Chondrocyte (in vitro differentiated cells): ENCODE measurements around the gene LRRC3. TPM values are rescaled to one million over a fixed set of nuclear protein-coding genes. Genes with fewer than 3 reads are reported as not detected.
A peak's percentile ranks its signal among the peaks of the same experiment; 100 is the strongest.
"Not testable (repeated sequence)": the region's sequence is repeated elsewhere in the genome, so short reads cannot be mapped to it uniquely, and the experiment has no call there.

Experiments
- DNase-seq: peaks from one replicate; pipeline ENCODE4 v3.0.0; 2021; ENCODE audit warnings: mixed read lengths, low spot score
- H3K27ac Mint-ChIP-seq: one replicate; pipeline ENCODE4 v1.8.0; 2021; ENCODE audit warnings: mild to moderate bottlenecking, moderate library complexity, mixed read lengths; ENCODE audit not compliant: unreplicated experiment
- H3K27me3 Mint-ChIP-seq: 2 replicates; pipeline ENCODE4 v1.8.0; 2021; ENCODE audit warnings: low read depth, mixed read lengths
- H3K36me3 Mint-ChIP-seq: 2 replicates; pipeline ENCODE4 v1.8.0; 2021; ENCODE audit warnings: low read depth, mixed read lengths
- H3K4me1 Mint-ChIP-seq: 2 replicates; pipeline ENCODE4 v1.8.0; 2021; ENCODE audit warnings: low read depth, mild to moderate bottlenecking, mixed read lengths
- H3K4me3 Mint-ChIP-seq: one replicate; pipeline ENCODE4 v1.8.0; 2021; ENCODE audit warnings: mild to moderate bottlenecking, moderate library complexity, mixed read lengths; ENCODE audit not compliant: unreplicated experiment
- H3K9me3 Mint-ChIP-seq: 2 replicates; pipeline ENCODE4 v1.8.0; 2021; ENCODE audit warnings: low read depth, mixed read lengths
- total RNA-seq: library from RNA; stranded (reverse); gene quantifications from 3 replicates; pipeline ENCODE4 v1.2.1, GENCODE V29; 2021
- TF ChIP-seq, protein P1 (sequence below): fragments of 200-600 bp; sonication (generic); IDR thresholded peaks from 2 replicates; pipeline ENCODE4 v1.5.0; 2021; ENCODE audit warnings: antibody characterized with exemption, mild to moderate bottlenecking, moderate library complexity

Gene LRRC3
- total RNA-seq, 1 donor from 2014 or later, result 8.0 TPM

DNA sequence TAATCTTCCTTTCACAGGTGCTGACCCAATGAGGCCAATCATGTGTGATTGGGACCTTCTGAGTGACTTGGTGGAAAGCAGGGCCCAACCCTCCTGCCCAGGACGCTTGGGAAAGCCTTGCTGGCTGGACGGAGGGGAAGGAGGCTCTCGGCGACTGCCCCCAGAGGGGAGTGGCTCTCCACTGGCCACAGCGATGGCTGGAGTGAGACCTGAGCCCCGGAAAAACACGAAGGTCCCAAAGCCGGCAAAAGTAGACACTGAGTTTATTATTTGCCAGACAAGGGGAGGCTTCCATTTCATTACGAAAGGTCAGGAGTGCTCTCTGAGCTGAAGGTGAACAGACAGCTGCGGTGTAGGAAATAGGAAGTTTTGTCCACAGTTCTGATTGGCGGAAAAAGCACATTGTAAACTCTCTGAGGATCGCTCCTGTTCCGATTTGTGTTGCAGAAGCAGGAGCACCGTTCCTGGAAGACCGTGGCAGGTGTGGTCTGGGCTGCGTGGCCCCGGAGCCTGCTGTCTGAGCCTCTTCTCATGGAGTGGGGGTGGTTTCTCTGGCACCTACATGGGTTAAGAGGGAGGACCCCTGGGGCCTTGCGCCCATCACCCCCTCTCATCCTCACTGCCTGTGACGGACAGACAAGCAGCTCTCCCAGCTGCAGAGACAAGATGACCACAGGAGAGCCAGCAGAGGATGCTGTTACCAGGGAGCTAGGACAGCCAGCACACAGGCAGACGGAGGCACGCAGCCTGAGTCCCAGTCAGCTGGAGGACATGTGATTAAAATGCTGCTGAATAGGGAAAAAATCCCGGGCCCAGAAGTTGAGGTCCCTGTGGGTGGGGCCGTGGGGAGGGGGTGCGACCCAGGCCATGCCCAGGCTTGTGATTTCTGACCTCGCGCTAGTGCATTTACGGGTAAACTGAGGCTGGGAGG, 43.2 kb downstream of the LRRC3 start:
- peaks cover under 1% of the 10 kb centered on the region for H3K9me3 Mint-ChIP-seq
- DNase-seq, result no peak
- TF ChIP-seq, protein P1, sequence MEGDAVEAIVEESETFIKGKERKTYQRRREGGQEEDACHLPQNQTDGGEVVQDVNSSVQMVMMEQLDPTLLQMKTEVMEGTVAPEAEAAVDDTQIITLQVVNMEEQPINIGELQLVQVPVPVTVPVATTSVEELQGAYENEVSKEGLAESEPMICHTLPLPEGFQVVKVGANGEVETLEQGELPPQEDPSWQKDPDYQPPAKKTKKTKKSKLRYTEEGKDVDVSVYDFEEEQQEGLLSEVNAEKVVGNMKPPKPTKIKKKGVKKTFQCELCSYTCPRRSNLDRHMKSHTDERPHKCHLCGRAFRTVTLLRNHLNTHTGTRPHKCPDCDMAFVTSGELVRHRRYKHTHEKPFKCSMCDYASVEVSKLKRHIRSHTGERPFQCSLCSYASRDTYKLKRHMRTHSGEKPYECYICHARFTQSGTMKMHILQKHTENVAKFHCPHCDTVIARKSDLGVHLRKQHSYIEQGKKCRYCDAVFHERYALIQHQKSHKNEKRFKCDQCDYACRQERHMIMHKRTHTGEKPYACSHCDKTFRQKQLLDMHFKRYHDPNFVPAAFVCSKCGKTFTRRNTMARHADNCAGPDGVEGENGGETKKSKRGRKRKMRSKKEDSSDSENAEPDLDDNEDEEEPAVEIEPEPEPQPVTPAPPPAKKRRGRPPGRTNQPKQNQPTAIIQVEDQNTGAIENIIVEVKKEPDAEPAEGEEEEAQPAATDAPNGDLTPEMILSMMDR, result no peak
- H3K27ac Mint-ChIP-seq, result no peak overlapping the region
- no peak overlapping the region for H3K4me3 Mint-ChIP-seq
- H3K27me3 Mint-ChIP-seq, result peaks cover 1% of the 10 kb centered on the region
- H3K36me3 Mint-ChIP-seq, result peaks cover 2% of the 10 kb centered on the region
- no peaks in the 10 kb centered on the region for H3K4me1 Mint-ChIP-seq

- H3K4me3 Mint-ChIP-seq, result no peak overlapping the region
- H3K4me1 Mint-ChIP-seq, result no peaks in the 10 kb centered on the region
- no peak overlapping the region for H3K27ac Mint-ChIP-seq
- no peaks in the 10 kb centered on the region for H3K9me3 Mint-ChIP-seq
- TF ChIP-seq, protein P1, result no peak
- H3K36me3 Mint-ChIP-seq, result peaks cover 2% of the 10 kb centered on the region
- H3K27me3 Mint-ChIP-seq, result peaks cover 1% of the 10 kb centered on the region
- no peak for DNase-seq
Observed at GRCh38 chr21:44499211-44499560, 43.9 kb downstream of the LRRC3 start.

GRCh38 chr21:44499631-44500030, 44.3 kb downstream of the LRRC3 start:
- Mint-ChIP-seq H3K27ac (no peak overlapping the region), H3K36me3 (no peaks in the 10 kb centered on the region), H3K4me3 (no peak overlapping the region), H3K9me3 (no peaks in the 10 kb centered on the region), H3K4me1 (no peaks in the 10 kb centered on the region), H3K27me3 (peaks cover 1% of the 10 kb centered on the region)
- peak; percentile 84 for DNase-seq
- TF ChIP-seq, protein P1, result no peak

- Mint-ChIP-seq H3K9me3 (no peaks in the 10 kb centered on the region), H3K36me3 (no peaks in the 10 kb centered on the region), H3K27me3 (peaks cover 1% of the 10 kb centered on the region), H3K4me1 (no peaks in the 10 kb centered on the region), H3K4me3 (no peak overlapping the region), H3K27ac (no peak overlapping the region)
- DNase-seq, result peak; percentile 59
- TF ChIP-seq, protein P1, result no peak
Observed at GRCh38 chr21:44500111-44500510, 44.8 kb downstream of the LRRC3 start.

DNA sequence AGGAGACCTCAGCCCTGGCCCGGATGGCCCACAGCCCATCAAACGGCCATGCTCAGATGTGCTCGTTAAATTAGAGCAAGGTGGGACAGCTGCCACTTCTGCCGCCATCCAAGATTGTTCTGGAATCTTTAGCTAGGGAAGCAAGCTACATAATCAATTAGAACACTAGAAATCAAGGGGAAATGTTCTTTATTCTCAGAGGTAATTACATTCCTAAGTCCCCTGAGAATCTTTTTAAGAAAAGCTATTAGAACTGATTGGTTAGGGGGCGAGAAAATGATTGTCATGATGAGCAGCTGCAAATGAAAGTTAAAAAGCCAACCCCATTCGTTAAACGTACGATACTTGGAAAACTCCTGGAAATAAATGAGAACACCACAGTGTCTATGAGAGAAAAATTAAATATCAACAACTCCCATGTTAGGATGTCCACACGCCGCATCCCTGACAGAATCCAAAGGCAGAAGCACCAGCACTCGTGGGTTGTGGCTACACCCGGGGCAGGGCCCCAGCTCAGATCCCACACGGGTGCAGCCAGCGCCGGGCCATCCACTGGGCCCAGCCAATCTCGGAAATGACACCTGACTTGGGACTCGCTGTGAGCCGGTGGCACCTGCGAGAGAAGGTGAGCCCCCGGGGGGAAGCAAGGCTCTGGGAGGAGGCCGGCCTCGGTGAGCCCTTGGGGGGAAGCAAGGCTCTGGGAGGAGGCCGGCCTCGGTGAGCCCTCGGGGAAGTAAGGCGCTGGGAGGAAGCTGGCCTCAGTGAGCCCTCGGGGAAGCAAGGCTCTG, 47.1 kb downstream of the LRRC3 start:
- Mint-ChIP-seq H3K27me3 (peaks cover 3% of the 10 kb centered on the region), H3K4me1 (peaks cover 7% of the 10 kb centered on the region), H3K36me3 (no peaks in the 10 kb centered on the region), H3K4me3 (no peak overlapping the region), H3K9me3 (no peaks in the 10 kb centered on the region), H3K27ac (no peak overlapping the region)
- TF ChIP-seq, protein P1, result no peak
- DNase-seq, result no peak

- not testable (repeated sequence) for H3K27me3 Mint-ChIP-seq, H3K4me1 Mint-ChIP-seq, DNase-seq, H3K36me3 Mint-ChIP-seq, H3K27ac Mint-ChIP-seq, H3K4me3 Mint-ChIP-seq, H3K9me3 Mint-ChIP-seq
Observed at GRCh38 chr21:44503006-44503889, 47.9 kb downstream of the LRRC3 start.
